ENCODE measurements around the gene ADPGK. TPM values are rescaled to one million over a fixed set of nuclear protein-coding genes. Genes with fewer than 3 reads are reported as not detected.

The ADPGK gene
- polyA plus RNA-seq, 3 donors, result 138 to 283 (median 152) TPM

DNA sequence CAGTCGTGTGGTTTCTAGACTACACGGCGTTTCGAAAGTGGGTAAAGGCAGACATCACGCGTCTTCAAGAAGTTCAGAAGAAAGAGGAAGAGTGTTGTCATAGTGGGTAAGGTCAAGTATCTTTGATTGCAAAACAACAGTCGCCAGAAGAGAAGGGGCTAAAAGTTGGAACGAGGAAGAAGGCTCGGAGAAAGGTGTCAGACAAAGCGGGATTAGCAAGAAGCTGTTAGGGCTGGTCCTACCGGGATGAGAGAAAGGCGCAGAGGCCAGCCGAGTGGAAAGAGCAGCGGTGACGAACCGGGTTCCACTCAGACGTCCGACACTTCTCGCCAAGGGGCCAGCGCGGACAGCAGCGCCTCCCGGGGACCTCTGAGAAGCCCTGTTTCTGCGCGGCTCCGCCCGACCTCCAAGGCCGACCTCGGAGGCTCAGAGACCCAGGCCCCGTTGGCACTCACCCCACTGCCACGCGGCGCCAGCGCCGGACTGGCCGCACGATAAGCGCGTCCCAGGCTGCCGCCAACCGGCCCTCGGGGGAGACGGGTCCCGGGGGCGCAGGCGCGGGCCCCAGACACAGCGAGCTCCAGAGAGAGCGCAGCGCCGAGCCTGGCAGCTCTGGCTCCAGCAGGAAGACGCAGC is 436 bp downstream of the ADPGK start:
- under 1% methylated on average over 52 of the region's 52 CpGs for WGBS (ENCODE audit: insufficient coverage)

GRCh38 chr15:72782274-72783003 is 1.1 kb downstream of the ADPGK start:
- Histone ChIP-seq H3K27ac (ENCODE audit: low read depth in 1 of 2, low read length in 2 of 2) (peak overlapping the region; percentile 97 to 100), H3K36me3 (replicated peaks in 1 of 2; ENCODE audit: control insufficient read depth in 1 of 2, insufficient read depth in 2 of 2, low read length in 2 of 2) (peaks cover 29 to 40% of the 10 kb centered on the region in 2 donors), H3K9me3 (replicated peaks in 1 of 2; ENCODE audit: control insufficient read depth in 1 of 2, insufficient read depth in 1 of 2, low read length in 2 of 2) (no peaks in the 10 kb centered on the region), H3K27me3 (ENCODE audit: control insufficient read depth in 2 of 2, insufficient read depth in 2 of 2, low read length in 2 of 2) (no peaks in the 10 kb centered on the region), H3K4me3 (replicated peaks in 1 of 3; ENCODE audit: low read depth in 2 of 3, low read length in 3 of 3) (peak overlapping the region; percentile 73 to 91 (median 88)), H2AFZ (ENCODE audit: insufficient read depth, low read depth, low read length, poor library complexity, severe bottlenecking) (no peak overlapping the region), H4K20me1 (ENCODE audit: insufficient read depth, low read length) (peaks cover 52% of the 10 kb centered on the region), H3K4me1 (ENCODE audit: control insufficient read depth in 1 of 2, insufficient read depth in 2 of 2, low read length in 2 of 2) (peaks cover 30 to 39% of the 10 kb centered on the region in 2 donors), H3K79me2 (ENCODE audit: insufficient read depth, low read length) (peaks cover 57% of the 10 kb centered on the region), H3K4me2 (replicated peaks; ENCODE audit: extremely low read depth, low read length, poor library complexity, severe bottlenecking) (peak overlapping the region; percentile 79), H3K9ac (ENCODE audit: insufficient read depth, low read length, poor library complexity, severe bottlenecking) (peak overlapping the region; percentile 100)
- Mint-ChIP-seq H3K9me3 (no peaks in the 10 kb centered on the region), H3K4me1 (peaks cover 52% of the 10 kb centered on the region), H3K27ac (peak overlapping the region; percentile 97 to 100 (median 99)), H3K4me3 (peak overlapping the region; percentile 88 to 97), H3K36me3 (peaks cover 39 to 46% of the 10 kb centered on the region in 2 donors), H3K27me3 (ENCODE audit: low read depth in 3 of 3) (peaks cover 0 to 2% (median 1%) of the 10 kb centered on the region in 3 donors)
- 27% methylated on average over 6 of the region's 14 CpGs for WGBS (ENCODE audit: insufficient coverage)
- intact Hi-C loops (cut with micrococcal nuclease), result loop anchor here (10.0 kb wide), 2 partner anchors 308 to 458 kb away; partner anchors contain the start of genes ARIH1 (in 2 of the 2) and CELF6 (in 1 of the 2)
- TF ChIP-seq, protein P1, sequence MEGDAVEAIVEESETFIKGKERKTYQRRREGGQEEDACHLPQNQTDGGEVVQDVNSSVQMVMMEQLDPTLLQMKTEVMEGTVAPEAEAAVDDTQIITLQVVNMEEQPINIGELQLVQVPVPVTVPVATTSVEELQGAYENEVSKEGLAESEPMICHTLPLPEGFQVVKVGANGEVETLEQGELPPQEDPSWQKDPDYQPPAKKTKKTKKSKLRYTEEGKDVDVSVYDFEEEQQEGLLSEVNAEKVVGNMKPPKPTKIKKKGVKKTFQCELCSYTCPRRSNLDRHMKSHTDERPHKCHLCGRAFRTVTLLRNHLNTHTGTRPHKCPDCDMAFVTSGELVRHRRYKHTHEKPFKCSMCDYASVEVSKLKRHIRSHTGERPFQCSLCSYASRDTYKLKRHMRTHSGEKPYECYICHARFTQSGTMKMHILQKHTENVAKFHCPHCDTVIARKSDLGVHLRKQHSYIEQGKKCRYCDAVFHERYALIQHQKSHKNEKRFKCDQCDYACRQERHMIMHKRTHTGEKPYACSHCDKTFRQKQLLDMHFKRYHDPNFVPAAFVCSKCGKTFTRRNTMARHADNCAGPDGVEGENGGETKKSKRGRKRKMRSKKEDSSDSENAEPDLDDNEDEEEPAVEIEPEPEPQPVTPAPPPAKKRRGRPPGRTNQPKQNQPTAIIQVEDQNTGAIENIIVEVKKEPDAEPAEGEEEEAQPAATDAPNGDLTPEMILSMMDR (IDR thresholded peaks at IDR 0.05), result no peak
- DNase-seq, result peak in 2 of 3 donors; percentile 6 to 21

More for the DNA sequence above, 436 bp downstream of the ADPGK start:
- H3K9ac ChIP-seq (ENCODE audit: insufficient read depth, low read length, poor library complexity, severe bottlenecking), result peak overlapping the region; percentile 100
- H2AFZ ChIP-seq (ENCODE audit: insufficient read depth, low read depth, low read length, poor library complexity, severe bottlenecking), result peak overlapping the region; percentile 29
- Mint-ChIP-seq H3K9me3 (no peaks in the 10 kb centered on the region), H3K27ac (peak overlapping the region; percentile 97 to 100 (median 99)), H3K27me3 (ENCODE audit: low read depth in 3 of 3) (peaks cover 0 to 2% (median 1%) of the 10 kb centered on the region in 3 donors), H3K4me1 (peaks cover 47% of the 10 kb centered on the region), H3K4me3 (peak overlapping the region; percentile 88 to 97), H3K36me3 (peaks cover 34 to 39% of the 10 kb centered on the region in 2 donors)
- H3K9me3 ChIP-seq (replicated peaks in 1 of 2; ENCODE audit: control insufficient read depth in 1 of 2, insufficient read depth in 1 of 2, low read length in 2 of 2), result no peaks in the 10 kb centered on the region
- peak overlapping the region; percentile 79 for H3K4me2 ChIP-seq (replicated peaks; ENCODE audit: extremely low read depth, low read length, poor library complexity, severe bottlenecking)
- peak; percentile 93 to 95 (median 95) for DNase-seq
- peaks cover 50% of the 10 kb centered on the region for H3K79me2 ChIP-seq (ENCODE audit: insufficient read depth, low read length)
- H3K4me3 ChIP-seq (replicated peaks in 1 of 3; ENCODE audit: low read depth in 2 of 3, low read length in 3 of 3), result peak overlapping the region; percentile 73 to 91 (median 88)
- H4K20me1 ChIP-seq (ENCODE audit: insufficient read depth, low read length), result peaks cover 46% of the 10 kb centered on the region
- H3K27ac ChIP-seq (ENCODE audit: low read depth in 1 of 2, low read length in 2 of 2), result peak overlapping the region; percentile 97 to 100
- peaks cover 30 to 39% of the 10 kb centered on the region in 2 donors for H3K4me1 ChIP-seq (ENCODE audit: control insufficient read depth in 1 of 2, insufficient read depth in 2 of 2, low read length in 2 of 2)
- H3K27me3 ChIP-seq (ENCODE audit: control insufficient read depth in 2 of 2, insufficient read depth in 2 of 2, low read length in 2 of 2), result no peaks in the 10 kb centered on the region
- peaks cover 26 to 33% of the 10 kb centered on the region in 2 donors for H3K36me3 ChIP-seq (replicated peaks in 1 of 2; ENCODE audit: control insufficient read depth in 1 of 2, insufficient read depth in 2 of 2, low read length in 2 of 2)
- intact Hi-C loops (cut with micrococcal nuclease), result loop anchor here (10.0 kb wide), 2 partner anchors 308 to 458 kb away; partner anchors contain the start of genes ARIH1 (in 2 of the 2) and CELF6 (in 1 of the 2)
- TF ChIP-seq, protein P1 (IDR thresholded peaks at IDR 0.05), result no peak
